Adrenal gland (tissue), 5 donors: ENCODE data around the gene CCDC17.

ENCODE experiments used
- POLR2A ChIP-seq, 2 donors: fragments of 450-650 bp; IDR thresholded peaks; one replicate each; pipeline ENCODE4 v1.6.1; 2017; ENCODE audit warnings: antibody characterized with exemption in 2 of 2, mild to moderate bottlenecking in 2 of 2, moderate library complexity in 1 of 2
- TF ChIP-seq, protein P1 (sequence below), 6 experiments: fragments of 450-650 bp in 4 of 6; fragments of 200-600 bp in 2 of 6; sonication (generic) in 1 of 6; IDR thresholded peaks; 1 replicate in 5 of 6; 2 replicates in 1 of 6; pipeline versions ENCODE4 v1.5.1 to v1.8.0; 2016 to 2021; ENCODE audit warnings: antibody characterized with exemption in 6 of 6, mild to moderate bottlenecking in 2 of 6, moderate library complexity in 1 of 6
- donor health status: DM: no; HTN: no; CAD: no.

DNA sequence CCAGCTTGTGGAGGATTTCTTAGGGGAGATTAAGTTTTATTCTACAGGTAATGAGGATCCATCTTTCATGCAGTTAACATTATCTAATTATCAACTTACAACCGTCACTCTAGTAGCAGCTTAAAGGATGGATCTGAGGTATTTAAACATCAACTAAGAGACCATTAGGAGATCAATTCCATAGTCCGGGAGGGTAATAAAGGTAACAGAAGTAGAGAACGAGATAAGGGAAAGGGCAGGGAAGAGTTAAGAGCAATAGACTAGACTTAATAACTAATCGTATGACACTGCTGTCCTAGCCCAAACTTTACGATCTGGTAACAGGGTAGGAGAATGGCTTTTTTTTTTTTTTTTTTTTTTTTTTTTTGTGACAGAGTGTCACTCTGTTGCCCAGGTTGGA lies 19.5 kb upstream of the CCDC17 start:
- TF ChIP-seq, protein P1, sequence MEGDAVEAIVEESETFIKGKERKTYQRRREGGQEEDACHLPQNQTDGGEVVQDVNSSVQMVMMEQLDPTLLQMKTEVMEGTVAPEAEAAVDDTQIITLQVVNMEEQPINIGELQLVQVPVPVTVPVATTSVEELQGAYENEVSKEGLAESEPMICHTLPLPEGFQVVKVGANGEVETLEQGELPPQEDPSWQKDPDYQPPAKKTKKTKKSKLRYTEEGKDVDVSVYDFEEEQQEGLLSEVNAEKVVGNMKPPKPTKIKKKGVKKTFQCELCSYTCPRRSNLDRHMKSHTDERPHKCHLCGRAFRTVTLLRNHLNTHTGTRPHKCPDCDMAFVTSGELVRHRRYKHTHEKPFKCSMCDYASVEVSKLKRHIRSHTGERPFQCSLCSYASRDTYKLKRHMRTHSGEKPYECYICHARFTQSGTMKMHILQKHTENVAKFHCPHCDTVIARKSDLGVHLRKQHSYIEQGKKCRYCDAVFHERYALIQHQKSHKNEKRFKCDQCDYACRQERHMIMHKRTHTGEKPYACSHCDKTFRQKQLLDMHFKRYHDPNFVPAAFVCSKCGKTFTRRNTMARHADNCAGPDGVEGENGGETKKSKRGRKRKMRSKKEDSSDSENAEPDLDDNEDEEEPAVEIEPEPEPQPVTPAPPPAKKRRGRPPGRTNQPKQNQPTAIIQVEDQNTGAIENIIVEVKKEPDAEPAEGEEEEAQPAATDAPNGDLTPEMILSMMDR (IDR thresholded peaks at IDR 0.05), result no peak
- TF ChIP-seq POLR2A (IDR thresholded peaks at IDR 0.05), result no peak
